Gastrocnemius medialis (tissue), 4 donors: ENCODE results near the gene AHCY.
"Not testable (repeated sequence)": the region's sequence is repeated elsewhere in the genome, so short reads cannot be mapped to it uniquely, and the experiment has no call there.

Source experiments
- CTCF ChIP-seq, 5 experiments: fragments of 450-650 bp in 3 of 5; fragments of 200-600 bp in 2 of 5; sonication (generic) in 2 of 5; IDR thresholded peaks in 4 of 5; conservative IDR thresholded peaks in 1 of 5; 1 replicate in 4 of 5; 2 replicates in 1 of 5; pipeline ENCODE4 v1.5.1; 2016 to 2019; ENCODE audit warnings: antibody characterized with exemption in 5 of 5, mild to moderate bottlenecking in 3 of 5, moderate library complexity in 3 of 5
- POLR2A ChIP-seq, 2 donors: fragments of 450-650 bp; IDR thresholded peaks; one replicate each; pipeline ENCODE4 v1.6.1; 2017; ENCODE audit warnings: antibody characterized with exemption in 2 of 2, mild to moderate bottlenecking in 2 of 2, moderate library complexity in 2 of 2

DNA sequence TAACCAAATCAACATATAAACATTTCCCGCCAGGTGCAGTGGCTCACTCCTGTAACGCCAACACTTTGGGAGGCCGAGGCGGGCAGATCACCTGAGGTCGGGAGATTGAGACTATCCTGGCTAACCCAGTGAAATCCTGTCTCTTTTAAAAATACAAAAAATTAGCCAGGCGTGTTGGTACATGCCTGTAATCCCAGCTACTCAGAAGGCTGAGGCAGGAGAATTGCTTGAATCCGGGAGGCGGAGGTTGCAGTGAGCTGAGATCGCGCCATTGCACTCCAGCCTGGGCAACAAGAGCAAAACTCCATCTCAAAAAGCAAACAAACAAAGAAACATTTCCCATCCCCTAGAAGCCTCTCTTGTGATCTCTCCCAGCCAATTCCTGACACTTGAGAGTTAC is 37.6 kb upstream of the AHCY start:
- not testable (repeated sequence) for TF ChIP-seq CTCF (IDR thresholded peaks at IDR 0.05 in 4 of 5, conservative IDR thresholded peaks at IDR 0.05 in 1 of 5); POLR2A (IDR thresholded peaks at IDR 0.05)
